ENCODE measurements around the gene MAGI2.

The MAGI2 gene

GRCh38 chr7:78189762-78190161, 1263.7 kb downstream of the MAGI2 start:
- no peak for DNase-seq

GRCh38 chr7:78185149-78185745, 1268.2 kb downstream of the MAGI2 start:
- DNase-seq, result no peak

- DNase-seq, result no peak
These were observed 1269.2 kb downstream of the MAGI2 start for GRCh38 chr7:78184299-78184698.

- DNase-seq, result no peak
These were observed 1273.5 kb downstream of the MAGI2 start for GRCh38 chr7:78179827-78180477.

GRCh38 chr7:78179211-78179610, 1274.3 kb downstream of the MAGI2 start:
- DNase-seq, result no peak

GRCh38 chr7:78178319-78178718, 1275.1 kb downstream of the MAGI2 start:
- DNase-seq, result no peak

GRCh38 chr7:78176171-78176570, 1277.3 kb downstream of the MAGI2 start:
- DNase-seq, result no peak

- no peak for DNase-seq
These were observed 1278.0 kb downstream of the MAGI2 start for GRCh38 chr7:78175330-78176100.

GRCh38 chr7:78173666-78174065, 1279.8 kb downstream of the MAGI2 start:
- DNase-seq, result no peak

- DNase-seq, result no peak
These were observed 1280.4 kb downstream of the MAGI2 start for GRCh38 chr7:78172933-78173591.

- no peak for DNase-seq
These were observed 1281.2 kb downstream of the MAGI2 start for GRCh38 chr7:78172267-78172757.

- DNase-seq, result no peak
These were observed 1282.1 kb downstream of the MAGI2 start for GRCh38 chr7:78171398-78171797.

GRCh38 chr7:78170815-78171214, 1282.7 kb downstream of the MAGI2 start:
- no peak for DNase-seq

- no peak for DNase-seq
These were observed 1283.5 kb downstream of the MAGI2 start for GRCh38 chr7:78169992-78170391.

- no peak for DNase-seq
These were observed 1284.6 kb downstream of the MAGI2 start for GRCh38 chr7:78168865-78169264.

GRCh38 chr7:78167860-78168259, 1285.6 kb downstream of the MAGI2 start:
- no peak for DNase-seq

GRCh38 chr7:78165854-78166253, 1287.6 kb downstream of the MAGI2 start:
- no peak for DNase-seq

- no peak for DNase-seq
These were observed 1288.0 kb downstream of the MAGI2 start for GRCh38 chr7:78165454-78165853.

GRCh38 chr7:78164459-78164858, 1289.0 kb downstream of the MAGI2 start:
- DNase-seq, result no peak

- DNase-seq, result no peak
These were observed 1291.7 kb downstream of the MAGI2 start for GRCh38 chr7:78161781-78162180.

GRCh38 chr7:78159545-78159944, 1293.9 kb downstream of the MAGI2 start:
- no peak for DNase-seq

GRCh38 chr7:78153285-78153684, 1300.2 kb downstream of the MAGI2 start:
- DNase-seq, result no peak

GRCh38 chr7:78151229-78151628, 1302.2 kb downstream of the MAGI2 start:
- no peak for DNase-seq

Measured in activated T-cell treated with anti-CD3 and anti-CD28 coated beads, Interleukin-2, amount 50 U/mL, for 1 hour (primary cell).